ENCODE results near the gene STRN4.
A peak's percentile ranks its signal among the peaks of the same experiment; 100 is the strongest.

Gene STRN4

DNA sequence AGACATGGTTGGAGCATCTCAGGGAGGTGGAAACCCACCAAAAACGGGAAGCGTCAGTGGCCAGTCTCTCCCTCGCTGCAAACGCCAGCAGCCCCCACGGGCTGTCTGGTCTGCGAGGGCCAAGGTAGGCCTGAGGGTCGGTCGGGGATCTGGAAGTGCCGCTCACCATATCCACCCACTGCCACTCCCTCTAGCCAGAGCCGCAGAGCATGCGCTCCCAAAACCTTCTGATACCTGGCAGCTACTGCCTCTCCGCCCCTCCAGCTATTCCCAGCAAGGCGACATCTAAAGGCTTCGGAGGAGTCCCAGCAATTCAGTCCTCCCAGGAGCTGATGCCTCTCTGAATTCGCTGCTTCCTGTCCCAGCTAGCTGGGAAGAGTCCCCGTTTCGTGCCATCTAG is 4.8 kb downstream of the STRN4 start:
- no peak for DNase-seq

- DNase-seq, result no peak
These were observed 6.9 kb downstream of the STRN4 start for GRCh38 chr19:46739290-46739771.

- no peak for DNase-seq
These were observed 8.5 kb downstream of the STRN4 start for GRCh38 chr19:46737761-46738171.

- DNase-seq, result no peak
These were observed 9.0 kb downstream of the STRN4 start for GRCh38 chr19:46737298-46737654.

- no peak for DNase-seq
These were observed 9.5 kb downstream of the STRN4 start for GRCh38 chr19:46736531-46737297.

- no peak for DNase-seq
These were observed 12.5 kb downstream of the STRN4 start for GRCh38 chr19:46733690-46734292.

- DNase-seq, result peak; percentile 11
These were observed 13.1 kb downstream of the STRN4 start for GRCh38 chr19:46732966-46733689.

DNA sequence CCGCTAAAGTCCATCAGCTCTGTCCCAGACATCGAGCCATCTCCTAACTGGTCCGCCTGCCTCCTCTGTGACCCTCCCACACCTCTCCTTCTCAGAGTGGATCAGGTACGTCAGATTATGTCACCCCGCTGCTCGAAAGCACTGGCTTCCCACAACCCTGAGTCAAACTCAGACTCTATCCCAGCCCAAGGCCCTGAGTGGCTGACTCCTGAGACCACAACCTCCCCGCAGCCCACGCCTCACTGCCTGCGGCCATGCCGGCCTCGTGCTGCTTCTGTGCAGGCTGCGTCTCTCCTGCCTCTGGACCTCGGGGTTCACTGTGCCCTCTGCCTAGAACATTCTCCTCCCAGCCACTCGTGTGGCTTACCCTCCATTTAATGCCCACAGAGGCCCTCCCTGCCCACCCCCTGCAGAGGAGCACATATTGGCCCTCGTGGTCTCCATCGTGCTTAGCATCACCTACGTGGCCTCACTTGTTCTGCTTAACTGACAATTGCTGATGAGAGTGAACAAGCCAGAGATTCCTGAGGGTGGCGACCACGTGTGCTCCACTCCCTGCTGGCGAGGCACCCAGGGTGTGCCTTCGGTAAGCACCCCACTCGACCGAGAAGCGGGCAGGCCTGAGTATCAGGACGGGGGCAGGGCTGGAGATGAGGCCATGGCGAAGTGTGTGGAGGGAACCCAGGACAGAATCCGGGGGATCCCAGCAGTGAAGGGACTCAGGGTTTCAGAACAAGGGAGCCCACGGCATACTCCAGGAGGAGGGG is 13.9 kb downstream of the STRN4 start:
- DNase-seq, result no peak

- DNase-seq, result no peak
These were observed 14.7 kb downstream of the STRN4 start for GRCh38 chr19:46731584-46731983.

DNA sequence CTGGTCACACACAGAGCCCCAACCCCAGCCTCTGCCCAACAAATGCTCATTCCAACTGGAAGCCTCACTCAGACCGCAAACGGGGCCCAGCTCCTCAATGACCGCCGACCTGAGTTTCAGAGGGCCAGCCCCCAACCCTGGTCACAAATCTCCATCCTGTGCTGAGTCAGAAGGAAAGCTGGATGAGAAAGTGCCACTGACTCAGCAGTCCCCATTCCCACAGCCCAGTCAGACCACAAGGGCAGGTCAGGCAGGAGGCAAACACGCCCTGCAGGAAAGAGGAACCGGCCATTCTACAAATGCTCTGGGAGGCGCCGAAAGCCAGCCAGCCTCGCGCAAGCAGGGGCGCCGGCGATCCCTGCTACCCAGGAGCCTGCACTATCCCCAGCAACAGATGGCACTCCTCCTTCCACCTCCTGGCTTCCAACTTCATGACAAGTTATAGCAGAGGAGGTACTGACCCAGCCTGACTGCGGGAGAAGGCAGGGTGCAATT is 15.2 kb downstream of the STRN4 start:
- DNase-seq, result no peak

DNA sequence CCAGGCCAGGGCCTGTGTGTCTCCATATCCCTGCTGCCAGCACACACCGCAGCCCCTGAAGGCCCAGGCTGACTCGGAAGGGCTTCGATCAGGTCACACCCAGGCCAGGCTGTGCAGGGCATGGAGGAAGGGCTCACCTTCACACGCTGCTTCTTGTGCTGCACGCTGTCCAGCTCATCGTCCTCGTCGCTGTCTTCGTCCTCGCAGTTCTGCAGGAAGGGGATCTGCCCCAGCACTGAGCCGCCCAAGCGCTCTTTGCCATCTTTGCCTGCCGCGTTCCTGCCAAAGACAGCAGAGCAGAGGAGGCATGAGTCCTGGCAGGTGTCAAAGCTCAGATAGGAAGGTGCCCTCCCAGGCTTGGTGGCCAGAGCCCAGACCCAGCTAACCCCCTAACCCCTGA is 15.7 kb downstream of the STRN4 start:
- no peak for DNase-seq

- no peak for DNase-seq
These were observed 16.1 kb downstream of the STRN4 start for GRCh38 chr19:46730187-46730586.

GRCh38 chr19:46729696-46730095 is 16.6 kb downstream of the STRN4 start:
- DNase-seq, result no peak

DNA sequence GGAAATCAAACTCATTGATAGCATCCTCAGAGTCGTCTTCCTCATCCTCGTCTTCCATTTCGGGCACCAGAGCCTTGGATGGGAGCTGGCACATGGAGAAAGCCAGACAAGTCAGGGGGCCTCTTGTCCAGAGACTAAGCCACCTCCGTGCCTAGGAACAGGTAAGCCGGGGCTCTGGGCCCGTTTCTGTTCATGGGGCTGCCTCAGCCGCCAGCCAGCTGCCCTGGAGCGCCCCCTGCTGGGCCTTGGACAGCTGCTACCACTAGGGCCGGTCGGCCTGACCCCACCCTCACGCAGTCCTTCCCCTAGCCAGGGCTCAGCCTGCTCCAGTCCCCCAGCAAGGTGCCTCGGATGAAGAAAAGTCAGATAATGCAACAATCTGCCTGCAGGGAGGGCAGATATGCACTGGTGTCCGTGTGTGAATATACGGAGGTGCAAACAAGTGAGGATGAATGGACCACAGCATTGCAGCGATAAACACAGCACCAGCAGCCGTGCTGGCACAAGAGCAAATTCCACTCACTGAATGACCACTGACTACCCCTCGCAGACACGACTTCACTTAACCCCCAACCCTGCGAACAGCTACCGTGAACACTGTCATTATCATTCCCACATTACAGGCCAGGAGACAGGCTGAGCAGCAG is 17.4 kb downstream of the STRN4 start:
- peak; percentile 73 for DNase-seq

DNA sequence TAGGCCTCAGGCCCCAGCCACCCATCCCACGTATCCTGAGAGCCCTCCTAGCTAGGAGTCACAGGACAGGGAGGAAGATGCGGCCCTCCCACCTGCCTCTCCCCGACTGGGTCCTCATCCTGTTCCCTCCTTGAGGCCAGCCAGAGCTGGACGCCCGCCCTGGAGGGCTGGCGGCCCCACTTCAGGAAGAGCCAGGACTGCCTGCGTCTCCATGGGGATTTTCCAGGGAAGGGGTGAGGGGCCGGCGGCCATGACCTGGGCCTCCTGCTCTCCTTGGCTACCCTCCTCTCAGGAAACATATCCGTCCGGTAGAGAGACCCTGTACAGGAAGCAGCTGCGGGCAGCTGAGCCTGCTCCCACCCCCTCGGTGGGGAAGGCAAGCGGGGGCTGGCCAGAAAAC is 18.0 kb downstream of the STRN4 start:
- no peak for DNase-seq

GRCh38 chr19:46727757-46728156 is 18.5 kb downstream of the STRN4 start:
- DNase-seq, result no peak

- DNase-seq, result no peak
These were observed 19.2 kb downstream of the STRN4 start for GRCh38 chr19:46726971-46727501.

DNA sequence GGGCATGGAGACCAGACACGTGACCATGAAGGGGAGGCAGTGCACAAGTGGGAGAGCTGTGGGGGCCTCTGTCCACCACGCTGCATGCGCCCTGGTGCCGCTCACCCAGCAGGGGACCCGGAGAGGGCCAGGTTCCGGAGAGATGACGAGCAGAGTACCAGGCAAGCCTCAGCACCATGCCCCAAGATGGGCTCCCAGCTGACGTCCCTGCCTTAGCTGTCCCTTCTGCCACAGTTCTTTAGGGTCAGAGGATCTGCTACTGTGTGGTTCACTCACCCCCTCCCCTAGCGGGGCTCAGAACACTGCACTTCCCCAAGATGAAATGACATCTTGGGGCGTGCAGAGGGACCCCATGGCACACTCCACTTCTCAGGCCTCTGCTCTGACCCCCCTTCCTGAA is 19.7 kb downstream of the STRN4 start:
- no peak for DNase-seq

DNA sequence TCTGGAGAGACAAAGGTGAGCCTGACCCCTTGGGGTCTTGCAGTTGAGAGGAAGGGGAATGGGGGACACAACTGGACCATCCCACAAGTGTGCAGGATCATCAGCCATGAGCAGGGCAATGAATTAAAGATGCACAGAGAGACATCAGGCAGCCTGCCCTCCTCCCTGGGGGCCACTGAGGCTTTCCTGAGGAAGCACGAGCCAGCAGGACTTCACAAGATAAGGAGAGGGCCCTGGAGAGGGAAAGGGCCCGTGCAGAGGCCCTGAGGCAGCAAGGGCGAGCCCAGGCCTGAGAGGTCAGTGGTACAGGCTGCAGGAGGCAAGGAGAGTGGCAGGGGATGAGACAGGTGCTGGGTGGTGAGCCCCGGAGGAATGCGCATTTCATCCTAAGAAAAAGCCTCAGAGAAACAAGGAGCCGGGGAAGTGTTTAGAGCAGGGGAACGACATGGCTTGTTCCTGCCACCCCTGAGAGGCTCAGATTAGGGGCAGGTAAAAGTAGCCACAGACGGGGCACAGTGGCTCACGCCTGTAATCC is 20.3 kb downstream of the STRN4 start:
- DNase-seq, result no peak

GRCh38 chr19:46725036-46725820 is 21.0 kb downstream of the STRN4 start:
- DNase-seq, result no peak

GRCh38 chr19:46724468-46724867 is 21.8 kb downstream of the STRN4 start:
- DNase-seq, result no peak
